OCI-LY7 (cell line): ENCODE data around the gene CCL3. TPM values are rescaled to one million over a fixed set of nuclear protein-coding genes. Genes with fewer than 3 reads are reported as not detected.

Experiments
- BruUV-seq: library from RNA; stranded (reverse); fragments of 400-500 nt; replicated peaks from 2 replicates; lab custom pipeline; 2021; lab: Mats Ljungman, UMichigan
- CTCF ChIA-PET: fragments of 300-600 bp; sonication (Branson Sonifier 250); formaldehyde crosslinking; loops from one replicate; lab custom pipeline; 2022; ENCODE audit warnings: antibody characterized with exemption; ENCODE audit not compliant: unreplicated experiment; lab: Charles Lee
- POLR2A ChIA-PET: fragments of 300-600 bp; sonication (Branson Sonifier 250); formaldehyde crosslinking; loops from one replicate; lab custom pipeline; 2022; ENCODE audit warnings: antibody characterized with exemption; lab: Charles Lee
- DNase-seq: peaks from one replicate; pipeline ENCODE4 v3.0.0-alpha.2; 2015; ENCODE audit warnings: low spot score
- H2AFZ ChIP-seq: fragments of 200-600 bp; sonication (generic), shearing (Covaris generic); 2 replicates; pipeline ENCODE4 v1.6.1; 2014; ENCODE audit warnings: mild to moderate bottlenecking, antibody characterized with exemption, low read length, moderate library complexity
- H3K27ac ChIP-seq: fragments of 200-600 bp; sonication (generic); 2 replicates; pipeline ENCODE4 v1.5.1; 2014; ENCODE audit warnings: mixed run types, low read depth, mild to moderate bottlenecking, moderate library complexity, low read length, inconsistent platforms; ENCODE audit not compliant: poor library complexity, severe bottlenecking
- H3K36me3 ChIP-seq: fragments of 200-600 bp; sonication (generic); 2 replicates; pipeline ENCODE4 v1.6.1; 2014; ENCODE audit warnings: mild to moderate bottlenecking, antibody characterized with exemption, low read length, moderate library complexity, mixed read lengths; ENCODE audit not compliant: insufficient read depth
- H3K4me1 ChIP-seq: fragments of 200-600 bp; sonication (generic); 2 replicates; pipeline ENCODE4 v1.5.1; 2014; ENCODE audit warnings: mild to moderate bottlenecking, low read length; ENCODE audit not compliant: insufficient read depth, poor library complexity, severe bottlenecking
- H3K4me2 ChIP-seq: fragments of 200-600 bp; sonication (generic); 2 replicates; pipeline ENCODE4 v1.6.1; 2014; ENCODE audit warnings: mild to moderate bottlenecking, low read length
- H3K4me3 ChIP-seq: fragments of 200-600 bp; sonication (generic); 2 replicates; pipeline ENCODE4 v1.5.1; 2014; ENCODE audit warnings: mild to moderate bottlenecking, low read depth, low read length; ENCODE audit not compliant: poor library complexity, severe bottlenecking
- H3K79me2 ChIP-seq: fragments of 200-600 bp; sonication (generic); 2 replicates; pipeline ENCODE4 v1.6.1; 2016; ENCODE audit warnings: low read depth, mild to moderate bottlenecking, low read length, moderate library complexity, mixed read lengths; ENCODE audit not compliant: insufficient read depth
- H3K9me2 ChIP-seq: fragments of 200-600 bp; sonication (generic); 2 replicates; pipeline ENCODE4 v1.6.1; 2016; ENCODE audit warnings: mild to moderate bottlenecking, low read length, mixed read lengths; ENCODE audit not compliant: insufficient read depth
- H3K9me3 ChIP-seq: fragments of 200-600 bp; sonication (generic); 2 replicates; pipeline ENCODE4 v1.6.1; 2014; ENCODE audit warnings: mild to moderate bottlenecking, mixed run types, low read length, mixed read lengths
- H4K20me1 ChIP-seq: fragments of 200-600 bp; sonication (generic); 2 replicates; pipeline ENCODE4 v1.6.1; 2014; ENCODE audit warnings: mild to moderate bottlenecking, antibody characterized with exemption, low read length, moderate library complexity, mixed read lengths; ENCODE audit not compliant: insufficient read depth
- EZH2phosphoT487 ChIP-seq: fragments of 200-600 bp; sonication (generic); IDR thresholded peaks from 2 replicates; pipeline ENCODE4 v1.6.1; 2018; ENCODE audit warnings: low read depth, borderline replicate concordance, mild to moderate bottlenecking, mixed run types, antibody characterized with exemption, low read length, moderate library complexity, mixed read lengths
- intact Hi-C: fragments of 100-400 bp; cut with micrococcal nuclease; formaldehyde crosslinking; loops from one replicate; pipeline ENCODE4 v1.10.0; 2022; ENCODE audit not compliant: unreplicated experiment
- total RNA-seq, 2 experiments: library from RNA; depleted of rRNA in 1 of 2; stranded (reverse); fragments of >200 nt in 1 of 2; shearing (Covaris generic) in 1 of 2; gene quantifications; 2 replicates each; pipeline ENCODE4 v1.2.3, GENCODE V29; 2014 to 2022
- TF ChIP-seq, protein P1 (sequence below): fragments of 200-600 bp; sonication (generic); conservative IDR thresholded peaks from 2 replicates; pipeline ENCODE4 v1.5.1; 2014; ENCODE audit warnings: mild to moderate bottlenecking, antibody characterized with exemption, low read length, moderate library complexity, mixed read lengths

The CCL3 gene
- total RNA-seq, 2 experiments from 2014 or later = not detected

- Histone ChIP-seq H3K9me3 (no peaks in the 10 kb centered on the region), H3K4me3 (no peak overlapping the region), H3K27ac (no peak overlapping the region), H3K4me1 (no peaks in the 10 kb centered on the region), H3K4me2 (no peak overlapping the region), H3K9me2 (no peaks in the 10 kb centered on the region), H3K36me3 (no peaks in the 10 kb centered on the region), H4K20me1 (no peaks in the 10 kb centered on the region), H3K79me2 (no peaks in the 10 kb centered on the region), H2AFZ (no peak overlapping the region)
- intact Hi-C loops = no loop called here
- ChIA-PET CTCF (no interaction called here), POLR2A (no interaction called here)
- TF ChIP-seq EZH2phosphoT487 = no peak
- TF ChIP-seq, protein P1, sequence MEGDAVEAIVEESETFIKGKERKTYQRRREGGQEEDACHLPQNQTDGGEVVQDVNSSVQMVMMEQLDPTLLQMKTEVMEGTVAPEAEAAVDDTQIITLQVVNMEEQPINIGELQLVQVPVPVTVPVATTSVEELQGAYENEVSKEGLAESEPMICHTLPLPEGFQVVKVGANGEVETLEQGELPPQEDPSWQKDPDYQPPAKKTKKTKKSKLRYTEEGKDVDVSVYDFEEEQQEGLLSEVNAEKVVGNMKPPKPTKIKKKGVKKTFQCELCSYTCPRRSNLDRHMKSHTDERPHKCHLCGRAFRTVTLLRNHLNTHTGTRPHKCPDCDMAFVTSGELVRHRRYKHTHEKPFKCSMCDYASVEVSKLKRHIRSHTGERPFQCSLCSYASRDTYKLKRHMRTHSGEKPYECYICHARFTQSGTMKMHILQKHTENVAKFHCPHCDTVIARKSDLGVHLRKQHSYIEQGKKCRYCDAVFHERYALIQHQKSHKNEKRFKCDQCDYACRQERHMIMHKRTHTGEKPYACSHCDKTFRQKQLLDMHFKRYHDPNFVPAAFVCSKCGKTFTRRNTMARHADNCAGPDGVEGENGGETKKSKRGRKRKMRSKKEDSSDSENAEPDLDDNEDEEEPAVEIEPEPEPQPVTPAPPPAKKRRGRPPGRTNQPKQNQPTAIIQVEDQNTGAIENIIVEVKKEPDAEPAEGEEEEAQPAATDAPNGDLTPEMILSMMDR = no peak
- DNase-seq = no peak
- no TSS peak for BruUV-seq
These were observed 33.9 kb downstream of the CCL3 start for GRCh38 chr17:36055921-36056520.

DNA sequence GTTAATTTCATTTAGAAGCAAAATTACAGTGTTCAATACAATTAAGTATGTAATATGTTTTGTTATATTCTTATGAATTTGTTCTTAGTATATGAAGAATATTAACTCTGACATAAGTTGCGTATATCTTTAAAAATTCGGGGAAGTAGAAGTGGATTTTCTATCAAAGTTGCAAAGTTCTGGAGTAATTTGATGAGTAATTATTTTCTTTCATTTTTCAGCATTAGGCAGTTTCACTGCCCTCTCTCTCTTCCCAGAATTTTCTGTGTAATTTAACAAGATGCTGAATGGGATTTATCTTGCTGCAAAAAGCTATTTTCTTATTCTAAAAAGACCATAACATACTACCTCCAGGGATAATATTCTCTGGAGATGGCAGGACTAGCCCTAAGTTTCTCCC, 34.8 kb downstream of the CCL3 start:
- ChIA-PET POLR2A (no interaction called here), CTCF (no interaction called here)
- H3K9me2 ChIP-seq = no peaks in the 10 kb centered on the region
- TF ChIP-seq EZH2phosphoT487 = no peak
- TF ChIP-seq, protein P1 = no peak
- no peak overlapping the region for H3K27ac ChIP-seq
- H3K79me2 ChIP-seq = no peaks in the 10 kb centered on the region
- no peaks in the 10 kb centered on the region for H3K36me3 ChIP-seq
- no TSS peak for BruUV-seq
- DNase-seq = no peak
- no peak overlapping the region for H3K4me2 ChIP-seq
- no peak overlapping the region for H3K4me3 ChIP-seq
- intact Hi-C loops = no loop called here
- no peaks in the 10 kb centered on the region for H3K9me3 ChIP-seq
- no peak overlapping the region for H2AFZ ChIP-seq
- no peaks in the 10 kb centered on the region for H4K20me1 ChIP-seq
- no peaks in the 10 kb centered on the region for H3K4me1 ChIP-seq

DNA sequence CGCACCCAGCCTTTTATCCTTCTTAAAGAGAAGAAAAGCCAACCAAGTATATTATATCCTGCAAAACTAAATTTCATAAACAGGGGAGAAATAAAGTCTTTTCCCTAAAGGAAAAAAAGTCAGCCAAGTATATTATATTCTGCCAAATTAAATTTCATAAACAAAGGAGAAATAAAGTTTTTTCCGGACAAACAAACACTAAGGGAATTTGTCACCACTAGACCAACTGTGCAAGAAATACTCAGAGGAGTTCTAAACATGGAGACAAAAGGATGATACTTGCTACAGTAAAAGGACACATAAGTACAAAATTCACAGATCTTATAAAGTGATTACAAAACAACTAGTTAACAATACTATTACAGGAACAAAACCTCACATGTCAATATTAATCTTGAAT, 40.3 kb downstream of the CCL3 start:
- no peak overlapping the region for H3K27ac ChIP-seq
- no peak overlapping the region for H2AFZ ChIP-seq
- no peaks in the 10 kb centered on the region for H3K79me2 ChIP-seq
- POLR2A ChIA-PET = no interaction called here
- TF ChIP-seq, protein P1 = no peak
- no peak for TF ChIP-seq EZH2phosphoT487
- no peaks in the 10 kb centered on the region for H4K20me1 ChIP-seq
- no peak overlapping the region for H3K4me2 ChIP-seq
- H3K9me3 ChIP-seq = no peaks in the 10 kb centered on the region
- H3K4me1 ChIP-seq = no peaks in the 10 kb centered on the region
- CTCF ChIA-PET = no interaction called here
- H3K9me2 ChIP-seq = no peaks in the 10 kb centered on the region
- intact Hi-C loops = no loop called here
- no peaks in the 10 kb centered on the region for H3K36me3 ChIP-seq
- DNase-seq = no peak
- BruUV-seq = no TSS peak
- no peak overlapping the region for H3K4me3 ChIP-seq
